Endometrial microvascular endothelial cells (primary cell): Measurements from ENCODE around the gene PRKD3. TPM values are rescaled to one million over a fixed set of nuclear protein-coding genes. Genes with fewer than 3 reads are reported as not detected.

Experiments
- in situ Hi-C: cut with HindIII; loops from 2 replicates; pipeline ENCODE4 v1.10.0; 2017; ENCODE audit warnings: low sequenced_read_pairs, low pct_unique_long_range_greater_than_20kb; ENCODE audit errors: inconsistent ontology term
- total RNA-seq: library from RNA; depleted of rRNA; stranded (reverse); fragments of >200 nt; gene quantifications from one replicate; pipeline ENCODE4 v1.2.3, GENCODE V29; 2015; ENCODE audit errors: inconsistent ontology term

PRKD3 gene
- total RNA-seq, 1 donor from 2014 or later: 49.6 TPM

GRCh38 chr2:37344453-37345361, 20.1 kb upstream of the PRKD3 start, which contains the start of gene QPCT:
QPCT (plus strand) TSS chr2:37344630; CDS start chr2:37344732, 102 bp downstream.
- in situ Hi-C loops: no loop called here

GRCh38 chr2:37343537-37344434, 19.2 kb upstream of the PRKD3 start:
- in situ Hi-C loops: no loop called here

- in situ Hi-C loops: no loop called here
Measured at GRCh38 chr2:37342591-37343220, 18.1 kb upstream of the PRKD3 start.

- in situ Hi-C loops: no loop called here
Measured at GRCh38 chr2:37340637-37341036, 16.0 kb upstream of the PRKD3 start.

- in situ Hi-C loops: no loop called here
Measured at GRCh38 chr2:37338933-37339332, 14.3 kb upstream of the PRKD3 start.

- in situ Hi-C loops: no loop called here
Measured at GRCh38 chr2:37337620-37338280, 13.1 kb upstream of the PRKD3 start.

GRCh38 chr2:37335604-37336003, 11.0 kb upstream of the PRKD3 start:
- in situ Hi-C loops: no loop called here

GRCh38 chr2:37333256-37333655, 8.6 kb upstream of the PRKD3 start:
- in situ Hi-C loops: no loop called here

GRCh38 chr2:37332560-37332959, 7.9 kb upstream of the PRKD3 start:
- in situ Hi-C loops: no loop called here

GRCh38 chr2:37330681-37331080, 6.0 kb upstream of the PRKD3 start:
- in situ Hi-C loops: no loop called here

GRCh38 chr2:37326866-37327634, 2.4 kb upstream of the PRKD3 start:
- in situ Hi-C loops: no loop called here

GRCh38 chr2:37326285-37326684, 1.7 kb upstream of the PRKD3 start:
- in situ Hi-C loops: no loop called here

- in situ Hi-C loops: no loop called here
Measured at GRCh38 chr2:37325625-37326071, 1.0 kb upstream of the PRKD3 start.

GRCh38 chr2:37324536-37324785, 172 bp downstream of the PRKD3 start:
- in situ Hi-C loops: no loop called here

- in situ Hi-C loops: no loop called here
Measured at GRCh38 chr2:37323781-37324535, 675 bp downstream of the PRKD3 start.

- in situ Hi-C loops: no loop called here
Measured at GRCh38 chr2:37323176-37323780, 1.4 kb downstream of the PRKD3 start.

- in situ Hi-C loops: no loop called here
Measured at GRCh38 chr2:37322368-37322767, 2.3 kb downstream of the PRKD3 start.
